NCI-H2029 treated with DMSO at 0.1 percent for 48 hours (cell line): ENCODE measurements around the gene TSC22D2.

Experiments used
- DNase-seq: peaks from one replicate; lab custom pipeline; 2025; lab: John Stamatoyannopoulos, UW

Gene TSC22D2

GRCh38 chr3:150412561-150413231 is 4.6 kb downstream of the TSC22D2 start:
- DNase-seq, result peak; percentile 4

GRCh38 chr3:150414258-150414657 is 6.2 kb downstream of the TSC22D2 start:
- no peak for DNase-seq

- DNase-seq, result no peak
Measured at GRCh38 chr3:150414959-150415358, 6.9 kb downstream of the TSC22D2 start.

- DNase-seq, result no peak
Measured at GRCh38 chr3:150419076-150419868, 11.2 kb downstream of the TSC22D2 start.

- no peak for DNase-seq
Measured at GRCh38 chr3:150419959-150420358, 11.9 kb downstream of the TSC22D2 start.

- DNase-seq, result no peak
Measured at GRCh38 chr3:150421256-150421655, 13.2 kb downstream of the TSC22D2 start.

GRCh38 chr3:150421799-150422548 is 13.9 kb downstream of the TSC22D2 start:
- no peak for DNase-seq

GRCh38 chr3:150422907-150423306 is 14.8 kb downstream of the TSC22D2 start:
- DNase-seq, result no peak

- DNase-seq, result no peak
Measured at GRCh38 chr3:150423761-150424160, 15.7 kb downstream of the TSC22D2 start.

- no peak for DNase-seq
Measured at GRCh38 chr3:150426292-150426691, 18.2 kb downstream of the TSC22D2 start.

GRCh38 chr3:150428562-150428961 is 20.5 kb downstream of the TSC22D2 start:
- DNase-seq, result no peak

GRCh38 chr3:150429767-150430671 is 21.9 kb downstream of the TSC22D2 start:
- no peak for DNase-seq

- no peak for DNase-seq
Measured at GRCh38 chr3:150433347-150433746, 25.2 kb downstream of the TSC22D2 start.

- DNase-seq, result no peak
Measured at GRCh38 chr3:150434234-150434633, 26.1 kb downstream of the TSC22D2 start.

- DNase-seq, result no peak
Measured at GRCh38 chr3:150436161-150436560, 28.1 kb downstream of the TSC22D2 start.

- no peak for DNase-seq
Measured at GRCh38 chr3:150439657-150440056, 31.6 kb downstream of the TSC22D2 start.

- no peak for DNase-seq
Measured at GRCh38 chr3:150443331-150443741, 35.2 kb downstream of the TSC22D2 start.

GRCh38 chr3:150444371-150444770 is 36.3 kb downstream of the TSC22D2 start:
- DNase-seq, result no peak

GRCh38 chr3:150446470-150446977 is 38.4 kb downstream of the TSC22D2 start:
- no peak for DNase-seq

GRCh38 chr3:150447084-150447483 is 39.0 kb downstream of the TSC22D2 start:
- DNase-seq, result no peak
